SIG-M5 (cell line): ENCODE results near the gene CNTNAP2.
"Not testable (repeated sequence)": the region's sequence is repeated elsewhere in the genome, so short reads cannot be mapped to it uniquely, and the experiment has no call there.

ENCODE experiments used
- DNase-seq: peaks from one replicate; lab custom pipeline; 2025; lab: John Stamatoyannopoulos, UW

Gene CNTNAP2

DNA sequence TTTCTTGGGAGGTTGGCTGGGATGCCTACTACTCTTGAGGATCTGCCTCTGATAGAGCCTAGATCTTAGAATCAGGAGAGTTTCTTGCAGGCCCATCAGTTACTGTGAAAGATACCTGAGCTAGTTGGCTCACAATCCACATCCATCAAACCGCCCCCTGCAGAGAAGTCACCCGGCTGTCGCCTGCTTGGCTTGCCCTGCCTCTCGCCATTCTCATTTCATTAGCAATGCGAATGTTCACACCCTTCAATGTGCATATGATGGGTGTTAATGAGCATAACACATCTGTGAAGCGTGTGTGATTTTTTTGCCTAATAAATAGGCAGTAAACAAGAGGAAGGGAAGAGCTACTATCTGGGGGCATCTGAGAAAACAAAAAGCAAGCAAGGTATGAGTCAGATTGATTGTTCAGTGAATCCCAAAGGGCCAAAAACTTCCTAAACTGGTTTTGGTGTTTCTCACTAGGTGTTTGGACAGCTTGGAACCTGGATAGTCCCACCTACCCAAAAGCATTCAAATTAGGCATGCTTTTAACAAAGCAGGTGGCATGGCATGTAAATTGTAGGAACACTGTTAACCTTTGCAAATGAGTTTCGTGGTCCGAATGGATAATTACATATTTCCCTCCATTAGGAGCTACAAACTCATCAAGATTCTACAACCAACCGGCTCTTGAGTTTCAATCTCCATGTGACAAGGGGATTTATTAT lies 2201.7 kb downstream of the CNTNAP2 start:
- DNase-seq, result no peak

DNA sequence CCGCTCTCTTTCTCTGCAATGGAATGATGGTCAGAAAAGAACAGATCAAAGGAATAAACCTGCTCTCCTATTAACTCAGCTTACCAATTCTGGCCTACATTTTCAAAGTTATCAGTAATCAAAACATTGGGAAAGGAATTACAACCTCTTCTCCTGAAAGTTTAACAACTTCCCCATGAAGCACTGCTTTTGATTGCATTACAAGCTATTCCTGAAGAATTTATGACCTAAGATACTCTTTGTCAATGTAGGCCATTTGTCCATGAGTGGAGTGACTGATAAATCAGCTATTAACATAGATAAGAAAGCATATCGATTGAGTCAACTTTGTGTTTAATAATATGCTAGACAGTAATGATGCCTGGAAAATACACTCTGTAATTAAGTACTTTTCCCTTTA lies 2202.2 kb downstream of the CNTNAP2 start:
- no peak for DNase-seq

DNA sequence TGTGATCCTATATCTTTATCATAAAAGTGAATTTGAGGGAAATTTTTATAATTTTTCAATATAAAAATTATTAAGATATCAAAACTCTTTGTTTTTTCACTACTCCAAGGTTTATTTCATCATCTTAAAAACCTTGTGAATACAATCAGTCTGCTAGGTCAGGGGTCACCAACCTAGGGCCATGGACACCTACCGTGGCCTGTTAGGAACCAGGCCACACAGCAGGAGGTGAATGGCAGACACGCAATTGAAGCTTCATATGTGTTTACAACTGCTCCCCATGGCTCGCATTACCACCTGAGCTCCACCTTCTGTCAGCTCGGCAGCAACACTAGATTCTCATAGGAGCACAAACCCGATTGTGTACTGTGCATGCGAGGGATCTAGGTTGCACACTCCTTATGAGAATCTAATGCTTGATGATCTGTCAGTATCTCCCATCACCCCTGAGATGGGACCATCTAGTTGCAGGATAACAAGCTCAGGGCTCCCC lies 2202.8 kb downstream of the CNTNAP2 start:
- no peak for DNase-seq

DNA sequence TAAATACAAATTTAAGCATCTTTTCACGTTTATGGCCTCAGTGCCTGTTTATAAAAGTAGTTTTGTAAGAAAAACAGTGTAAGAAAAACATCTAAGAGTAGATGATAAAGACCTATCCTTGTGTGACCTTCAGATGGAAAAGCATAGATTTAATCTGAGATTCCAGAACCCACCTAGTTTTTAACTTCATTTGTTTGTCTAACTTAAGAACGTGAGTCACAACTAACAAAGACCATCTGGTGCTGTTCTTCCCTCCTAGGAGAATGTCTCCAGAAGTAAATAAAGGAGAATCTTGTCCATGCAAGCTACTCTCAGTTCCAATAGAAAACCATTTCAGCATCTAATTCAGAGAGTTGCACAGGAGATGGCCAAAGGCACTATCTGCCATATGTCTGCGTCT lies 2208.6 kb downstream of the CNTNAP2 start:
- no peak for DNase-seq

DNA sequence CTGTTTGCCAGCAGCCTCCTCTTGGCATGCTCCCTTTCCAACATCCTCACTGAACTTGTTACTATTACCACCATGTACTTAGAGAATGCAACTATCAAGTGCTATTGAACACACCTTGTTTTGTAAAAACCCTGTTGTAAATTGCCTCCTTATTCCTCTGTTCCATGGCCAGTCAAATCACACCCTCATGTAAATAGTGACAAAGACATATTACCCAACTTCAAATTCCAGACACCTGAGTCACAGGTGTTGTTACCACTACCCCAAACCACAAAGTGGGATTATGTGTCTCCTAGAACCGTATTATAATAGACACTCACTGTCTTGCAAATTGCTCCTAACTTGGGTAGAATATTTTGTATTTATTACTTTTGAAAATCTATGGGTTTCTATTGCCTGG lies 2210.8 kb downstream of the CNTNAP2 start:
- DNase-seq, result no peak

DNA sequence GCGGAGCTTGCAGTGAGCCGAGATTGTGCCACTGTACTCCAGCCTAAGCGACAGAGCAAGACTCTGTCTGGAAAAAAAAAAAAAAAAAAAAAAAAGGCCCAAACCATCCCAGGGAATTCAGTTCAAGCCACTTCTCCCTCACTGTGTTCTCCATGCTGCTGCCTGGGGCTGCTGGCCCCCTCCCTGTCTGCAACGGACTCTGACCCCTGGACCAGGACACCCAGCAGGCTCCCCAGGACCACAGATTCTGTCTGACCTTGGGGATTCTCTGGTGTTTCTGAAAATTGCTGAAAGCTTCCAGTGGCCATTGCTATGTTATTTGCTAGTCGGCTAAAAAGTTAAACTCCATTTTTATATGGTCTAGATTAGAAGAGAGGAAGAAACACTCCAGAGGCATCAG lies 2212.3 kb downstream of the CNTNAP2 start:
- no peak for DNase-seq

DNA sequence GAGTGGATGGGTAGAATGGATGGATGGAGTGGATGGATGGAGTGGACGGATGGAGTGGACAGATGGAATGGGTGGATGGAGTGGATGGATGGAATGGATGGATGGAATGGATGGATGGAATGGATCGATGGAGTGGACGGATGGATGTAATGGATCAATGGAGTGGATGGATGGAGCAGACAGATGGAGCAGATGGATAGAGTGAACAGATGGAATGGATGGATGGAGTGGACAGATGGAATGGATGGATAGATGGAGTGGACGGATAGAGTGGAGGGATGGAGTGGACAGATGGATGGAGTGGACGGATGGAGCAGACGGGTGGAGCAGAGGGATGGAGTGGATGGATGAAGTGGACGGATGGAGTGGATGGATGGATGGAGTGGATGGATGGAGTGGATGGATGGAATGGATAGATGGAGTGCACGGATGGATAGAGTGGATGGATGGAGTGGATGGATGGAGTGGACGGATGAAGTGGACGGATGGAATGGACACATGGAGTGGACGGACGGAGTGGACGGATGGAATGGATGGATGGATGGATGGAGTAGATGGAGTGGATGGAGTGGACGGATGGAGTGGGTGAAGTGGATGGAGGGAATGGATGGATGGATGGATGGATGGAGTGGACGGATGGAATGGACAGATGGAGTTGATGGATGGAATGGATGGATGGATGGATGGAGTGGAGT lies 2213.7 kb downstream of the CNTNAP2 start:
- DNase-seq, result no peak

DNA sequence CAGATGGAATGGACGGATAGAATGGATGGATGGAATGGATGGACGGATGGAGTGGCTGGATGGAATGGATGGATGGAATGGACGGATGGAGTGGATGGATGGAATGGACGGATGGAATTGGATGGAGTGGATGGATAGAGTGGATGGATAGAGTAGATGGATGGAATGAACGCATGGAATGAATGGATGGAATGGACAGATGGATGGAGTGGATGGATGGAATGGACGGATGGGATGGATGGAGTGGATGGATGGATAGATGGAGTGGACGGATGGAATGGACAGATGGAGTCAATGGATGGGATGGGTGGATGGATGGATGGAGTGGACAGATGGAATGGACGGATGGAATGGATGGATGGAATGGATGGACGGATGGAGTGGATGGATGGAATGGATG lies 2214.2 kb downstream of the CNTNAP2 start:
- no peak for DNase-seq

DNA sequence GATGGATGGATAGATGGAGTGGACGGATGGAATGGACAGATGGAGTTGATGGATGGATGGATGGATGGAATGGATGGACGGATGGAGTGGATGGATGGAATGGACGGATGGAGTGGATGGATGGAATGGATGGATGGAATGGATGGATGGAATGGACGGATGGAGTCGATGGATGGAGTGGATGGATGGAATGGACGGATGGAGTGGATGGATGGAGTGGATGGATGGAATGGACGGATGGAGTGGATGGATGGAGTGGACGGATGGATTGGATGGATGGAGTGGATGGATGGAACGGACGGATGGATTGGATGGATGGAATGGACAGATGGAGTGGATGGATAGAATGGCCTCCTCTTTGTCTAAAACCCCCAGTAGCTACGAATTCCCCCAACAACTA lies 2214.9 kb downstream of the CNTNAP2 start:
- DNase-seq, result not testable (repeated sequence)

DNA sequence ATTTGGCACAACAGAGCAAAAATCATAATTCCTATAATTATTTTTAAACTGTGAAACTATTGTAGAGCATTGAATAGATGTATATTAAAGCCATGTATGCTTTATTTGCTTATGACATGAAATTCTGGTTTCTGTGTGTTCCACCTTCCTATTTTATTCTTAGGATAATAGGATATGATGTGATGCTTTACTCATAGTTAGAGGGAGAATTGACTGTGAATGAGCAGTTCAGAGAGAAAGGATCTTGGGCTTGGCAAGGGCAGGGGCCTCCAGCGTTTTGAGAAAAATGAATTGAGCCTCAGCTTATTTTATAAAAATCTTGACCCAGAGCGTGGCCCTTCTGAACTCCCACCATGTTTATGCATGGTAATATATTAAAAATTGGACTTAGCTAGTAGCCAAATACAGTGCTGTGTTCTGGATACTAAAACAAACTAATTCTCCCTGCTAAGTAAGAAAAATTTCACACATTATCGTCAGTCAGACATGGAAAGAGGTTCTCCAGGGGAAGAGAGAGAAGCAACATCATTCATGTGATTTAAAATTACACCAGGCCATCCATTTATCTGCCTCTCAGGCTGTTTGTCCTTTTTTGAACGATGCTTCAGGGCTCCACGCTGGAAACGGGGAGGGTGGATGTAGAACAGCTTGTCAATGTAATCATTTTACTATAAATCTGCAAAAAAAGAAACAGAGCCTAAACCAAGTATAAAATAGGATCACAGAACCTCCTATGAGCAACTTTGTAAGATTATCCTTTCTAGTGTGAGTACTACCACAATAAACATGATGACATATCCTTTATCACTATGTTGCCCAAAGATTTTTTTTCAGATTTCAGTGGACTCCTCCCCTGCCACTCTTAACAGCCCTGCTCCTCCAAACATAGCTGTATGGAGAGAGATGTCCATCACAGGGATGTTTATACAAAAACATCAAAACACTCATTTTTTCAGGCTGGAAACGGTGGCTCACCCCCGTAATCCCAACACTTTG lies 2215.9 kb downstream of the CNTNAP2 start:
- no peak for DNase-seq

DNA sequence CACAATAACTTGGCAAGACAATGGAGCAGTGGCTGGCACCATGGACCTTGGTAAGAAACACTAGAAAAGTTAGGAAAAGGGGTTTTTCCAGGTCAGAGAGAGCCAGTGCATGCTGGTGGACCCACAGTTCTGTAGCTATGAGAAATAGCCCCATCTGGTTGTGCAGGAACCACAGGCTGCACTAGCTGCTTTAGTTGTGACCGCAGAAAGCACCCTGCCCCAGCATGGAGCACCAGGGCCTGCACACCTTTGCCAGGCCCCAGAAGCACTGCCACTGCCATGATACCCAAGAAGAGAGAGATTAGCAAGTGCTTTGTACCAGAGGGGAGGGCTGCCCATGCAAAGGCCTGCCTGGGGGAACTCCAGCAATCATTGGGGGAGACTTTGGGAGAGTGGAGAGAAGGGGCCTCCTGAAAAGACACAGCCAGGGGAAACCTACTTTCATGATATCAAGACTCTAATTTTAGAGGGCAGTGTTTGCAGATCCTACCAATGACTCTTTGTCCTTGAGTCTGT lies 2217.9 kb downstream of the CNTNAP2 start:
- no peak for DNase-seq

DNA sequence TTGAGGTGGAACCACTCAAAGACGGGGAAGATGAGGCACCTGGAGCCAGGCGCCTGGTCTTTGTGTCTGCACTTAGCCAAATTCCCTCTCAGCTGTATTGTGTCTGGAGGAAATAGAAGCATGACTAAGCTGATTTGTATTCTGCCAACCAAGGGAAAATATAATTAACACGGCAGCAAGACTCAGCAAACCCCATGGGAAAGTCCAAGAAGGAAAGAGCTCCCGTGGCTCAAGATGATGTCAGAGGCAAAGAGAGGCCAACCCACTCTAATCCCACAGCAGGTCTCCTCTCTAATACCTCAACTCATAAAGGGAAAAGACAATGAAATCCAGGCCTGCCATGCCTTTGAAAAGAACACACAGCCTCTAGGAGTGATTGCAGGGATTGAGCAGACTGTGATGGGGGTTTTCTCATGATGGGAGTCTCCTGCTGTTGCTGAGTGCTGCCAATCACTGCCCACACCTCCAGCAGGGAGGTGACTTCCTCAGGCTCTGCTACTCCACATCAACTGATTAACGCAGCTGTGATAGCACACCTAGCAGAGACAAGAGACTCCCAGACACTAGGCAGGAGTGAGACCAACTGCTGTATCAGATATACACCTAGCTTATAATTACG lies 2218.5 kb downstream of the CNTNAP2 start:
- no peak for DNase-seq

DNA sequence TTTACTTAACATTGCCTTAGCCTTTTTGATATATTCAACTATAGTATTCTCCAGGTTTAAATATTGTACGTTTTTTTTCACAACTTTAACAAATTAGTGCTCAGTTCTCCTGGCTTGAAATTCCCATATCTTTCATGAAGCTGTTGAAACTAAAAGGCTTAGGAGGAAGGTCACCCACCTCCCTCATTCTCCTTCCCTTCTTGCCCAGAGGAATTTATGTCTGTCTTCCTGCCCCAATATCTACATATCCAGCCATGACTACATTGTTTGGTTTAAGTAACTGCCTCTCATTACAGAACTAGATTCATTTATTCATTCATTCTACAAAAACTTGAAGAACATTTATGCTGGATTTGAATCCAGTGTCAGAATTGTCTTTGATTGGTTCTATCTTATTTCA lies 2219.2 kb downstream of the CNTNAP2 start:
- DNase-seq, result no peak

DNA sequence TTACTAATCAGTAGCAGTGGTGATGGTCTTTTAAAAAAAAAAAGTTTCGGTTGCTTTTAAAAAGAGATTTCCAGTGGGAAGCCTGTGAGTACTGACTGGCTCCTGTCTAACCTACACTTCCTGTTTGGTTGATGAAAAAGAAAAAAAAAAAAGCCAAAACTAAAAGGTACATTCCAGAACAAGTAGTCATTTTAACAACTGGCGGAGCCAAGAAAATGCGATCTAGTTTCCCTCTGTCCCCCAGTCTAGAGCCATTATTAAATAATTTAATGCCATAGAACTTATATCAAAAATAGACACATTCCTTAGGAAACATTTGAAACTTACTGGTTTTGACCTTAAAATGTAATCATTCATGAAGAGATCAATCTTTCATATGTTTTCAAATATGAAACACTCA lies 2219.8 kb downstream of the CNTNAP2 start:
- DNase-seq, result no peak

DNA sequence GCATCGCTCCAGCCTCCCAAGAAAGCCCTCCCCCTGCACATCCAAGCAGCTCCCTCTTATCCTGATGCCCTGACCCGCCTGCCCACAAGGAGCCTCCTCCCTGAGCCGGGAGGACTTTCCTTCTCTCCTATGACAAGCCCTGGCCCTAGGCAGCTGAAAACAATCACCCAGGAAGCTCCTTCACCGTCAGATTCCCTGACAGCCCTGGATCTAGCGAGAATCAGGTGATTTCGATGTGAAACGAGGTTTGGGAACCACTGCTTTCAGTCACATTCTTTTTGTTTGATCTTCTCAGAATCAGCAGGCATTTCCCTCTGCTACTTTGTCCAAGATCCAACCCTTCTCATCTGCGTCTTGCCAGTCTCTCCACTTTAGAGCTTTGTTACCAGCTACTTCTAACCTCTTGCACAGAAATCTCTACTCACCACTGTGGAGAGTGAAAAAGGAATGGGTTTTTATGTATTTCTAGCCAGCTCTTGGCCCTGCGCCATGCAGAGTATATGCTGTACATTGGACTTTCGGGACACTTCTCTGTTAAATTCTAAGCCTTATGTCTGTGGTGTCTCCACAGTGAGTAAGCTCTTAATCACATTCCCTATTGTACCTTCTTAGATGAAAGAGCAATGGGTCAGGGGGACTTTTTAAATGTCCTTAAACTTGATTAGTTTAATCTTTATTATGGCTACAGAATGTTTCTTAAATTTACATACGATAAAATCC lies 2220.8 kb downstream of the CNTNAP2 start:
- no peak for DNase-seq

DNA sequence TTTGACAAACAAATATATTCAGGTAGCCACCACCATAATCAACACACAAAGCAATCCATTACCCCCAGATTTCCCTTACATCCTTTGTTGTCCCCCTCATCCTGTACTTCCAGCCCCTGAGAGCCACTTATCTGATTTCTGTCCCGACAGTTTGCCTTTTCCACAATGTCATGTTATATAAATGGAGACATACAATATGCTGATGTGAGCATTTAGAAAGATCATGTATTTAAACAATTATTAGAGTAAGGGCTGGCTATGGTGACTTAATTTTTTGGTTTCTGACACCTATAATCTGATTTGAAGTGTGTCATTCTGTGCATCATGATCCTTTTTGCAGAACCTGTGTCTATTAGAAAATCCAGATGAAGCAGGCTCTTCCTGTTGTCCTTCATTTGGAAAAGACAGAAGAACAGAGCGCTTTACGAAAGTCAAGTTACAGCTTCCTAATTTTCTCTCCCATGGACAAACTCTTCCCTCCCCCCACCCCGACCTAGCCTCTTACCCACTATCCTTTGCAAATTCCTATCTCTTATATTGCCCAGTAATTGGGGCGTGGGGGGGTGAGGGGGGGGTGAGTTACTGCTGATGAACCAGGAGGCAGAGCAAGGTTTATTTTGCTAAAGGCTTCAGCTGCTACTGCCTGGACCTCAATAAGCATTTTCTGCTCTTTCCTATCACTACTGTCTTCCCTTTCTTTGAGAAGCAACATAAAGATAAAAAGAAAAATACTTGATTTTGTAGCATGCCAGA lies 2221.6 kb downstream of the CNTNAP2 start:
- no peak for DNase-seq

DNA sequence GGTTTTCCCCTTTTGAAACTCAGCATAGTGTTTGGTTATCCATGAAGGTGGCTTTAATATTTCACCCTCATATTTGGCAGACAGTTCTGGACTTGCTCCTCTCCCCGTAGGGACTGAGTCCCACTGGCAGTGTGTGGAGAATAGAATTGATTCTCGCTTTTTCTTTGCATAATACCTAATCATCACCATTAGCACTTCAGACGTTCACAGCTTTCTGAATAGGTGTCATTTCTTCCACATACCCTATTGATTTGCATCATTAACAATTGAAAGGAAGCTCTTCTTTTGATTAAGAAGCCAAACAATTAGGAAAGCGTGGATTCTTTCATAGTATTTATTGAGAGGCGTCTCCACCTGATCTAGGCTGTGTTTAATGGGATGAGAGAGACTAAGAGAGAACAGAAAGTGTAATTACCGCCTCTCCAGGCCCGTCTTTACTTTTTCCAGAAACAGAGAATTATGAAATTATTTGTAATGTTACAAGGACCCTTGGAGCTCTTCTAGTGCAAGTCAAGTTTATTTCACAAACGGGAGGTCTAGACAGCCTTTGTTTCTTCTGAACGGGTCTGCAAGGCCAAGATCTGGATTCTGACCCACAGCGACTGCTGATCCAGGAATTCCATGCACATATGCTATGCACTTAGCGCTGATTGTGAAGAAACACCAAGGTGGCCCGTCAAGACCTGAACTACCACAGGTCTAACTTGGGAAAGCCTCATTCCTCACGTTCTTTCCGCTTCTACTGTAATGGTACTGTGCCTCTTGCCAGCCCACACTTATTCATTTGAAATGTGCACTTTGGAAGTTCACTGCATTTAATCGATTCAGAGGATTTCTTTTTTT lies 2224.1 kb downstream of the CNTNAP2 start:
- no peak for DNase-seq

DNA sequence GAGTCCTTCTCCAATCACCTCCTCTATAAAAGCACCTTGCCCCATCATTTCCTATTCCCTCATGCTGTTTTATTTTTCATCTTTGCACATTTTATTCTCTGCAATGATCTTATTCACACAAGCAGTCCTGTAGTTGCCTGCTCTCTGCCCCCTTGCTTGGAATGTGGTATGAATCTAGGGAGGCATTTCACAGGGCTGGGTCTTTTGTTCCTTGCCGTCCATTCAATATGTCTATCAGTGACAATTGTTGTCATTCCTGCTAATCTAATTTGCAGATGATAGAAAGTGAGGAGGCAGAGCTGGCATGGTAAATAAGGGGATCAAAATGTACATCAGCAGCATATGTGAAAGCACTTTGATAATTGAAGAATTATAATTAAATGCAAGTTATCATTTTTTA lies 2227.8 kb downstream of the CNTNAP2 start:
- no peak for DNase-seq

DNA sequence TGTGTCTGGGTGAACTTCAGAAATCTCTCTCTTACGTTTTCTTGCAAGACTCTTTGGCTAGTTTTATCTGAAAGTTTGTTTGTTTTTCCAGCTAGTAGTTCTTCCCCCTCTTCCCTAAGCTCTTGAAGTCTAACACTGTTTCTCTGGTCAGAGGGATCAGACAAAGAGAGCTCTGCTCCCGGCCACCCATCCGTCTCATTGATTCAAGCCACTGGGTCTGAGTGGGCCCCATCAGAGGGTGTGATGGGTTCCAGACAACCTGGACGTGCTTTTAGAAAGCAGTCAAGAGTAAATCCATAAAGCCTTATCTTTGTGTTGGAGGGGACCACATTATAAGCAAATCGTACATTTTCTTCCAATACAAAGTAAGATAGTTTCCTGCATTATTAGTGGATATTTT lies 2231.4 kb downstream of the CNTNAP2 start:
- no peak for DNase-seq
